Anterior cingulate cortex (tissue), 58 donors: ENCODE data around the gene EBF4.
A peak's percentile ranks its signal among the peaks of the same experiment; 100 is the strongest.
"Not testable (repeated sequence)": the region's sequence is repeated elsewhere in the genome, so short reads cannot be mapped to it uniquely, and the experiment has no call there.

Source experiments
- DNase-seq, 58 donors: peaks; one replicate each; lab custom pipeline; 2025; lab: John Stamatoyannopoulos, UW

EBF4 gene

DNA sequence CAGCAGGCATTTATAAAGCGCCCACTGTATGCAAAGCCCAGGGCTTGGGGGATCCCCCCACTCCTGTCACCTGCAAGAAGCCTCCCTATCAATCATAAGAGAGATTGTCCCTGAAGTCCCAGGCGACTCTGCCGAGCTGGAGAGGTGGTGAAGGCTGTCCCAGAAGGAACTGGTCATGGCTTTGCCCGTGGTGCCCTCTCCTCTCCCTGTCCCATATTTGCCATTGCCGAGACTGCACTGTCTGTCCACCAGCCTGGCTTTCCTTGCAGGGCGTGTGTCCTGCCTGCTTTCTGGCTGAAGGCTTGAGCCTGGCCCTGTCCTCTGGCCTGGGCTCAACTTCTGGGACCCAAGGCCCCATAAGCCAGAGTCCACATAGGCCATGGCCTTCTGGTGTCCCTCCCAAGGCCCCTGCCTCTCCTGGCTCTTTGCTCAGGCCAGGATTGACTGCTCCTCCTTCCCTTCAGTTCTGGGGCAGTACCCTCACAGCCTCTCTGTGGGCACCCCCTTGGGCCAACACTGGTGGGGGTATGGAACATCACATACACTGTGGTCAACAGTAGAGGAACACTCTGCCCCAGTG lies 61.0 kb downstream of the EBF4 start:
- no peak for DNase-seq

DNA sequence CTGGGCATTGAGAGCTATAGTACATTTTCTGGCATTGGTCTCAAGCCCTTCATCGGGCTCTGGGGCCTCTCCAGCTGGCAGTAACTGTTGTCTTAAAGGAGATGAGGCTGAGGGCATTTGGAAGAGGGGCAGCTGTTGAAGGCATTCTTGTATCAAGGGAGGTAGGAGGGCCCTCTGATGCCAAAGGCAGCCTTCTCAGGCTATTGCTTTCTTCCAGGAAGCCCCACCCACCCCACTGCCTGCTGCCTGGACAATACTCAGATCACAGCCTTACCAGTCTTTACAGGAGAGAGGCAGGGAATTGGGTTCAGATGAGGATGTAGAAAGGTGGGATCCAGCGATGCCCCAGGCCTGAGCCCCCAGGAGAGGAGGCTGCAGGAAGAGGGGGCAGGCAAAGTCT lies 61.8 kb downstream of the EBF4 start:
- no peak for DNase-seq

DNA sequence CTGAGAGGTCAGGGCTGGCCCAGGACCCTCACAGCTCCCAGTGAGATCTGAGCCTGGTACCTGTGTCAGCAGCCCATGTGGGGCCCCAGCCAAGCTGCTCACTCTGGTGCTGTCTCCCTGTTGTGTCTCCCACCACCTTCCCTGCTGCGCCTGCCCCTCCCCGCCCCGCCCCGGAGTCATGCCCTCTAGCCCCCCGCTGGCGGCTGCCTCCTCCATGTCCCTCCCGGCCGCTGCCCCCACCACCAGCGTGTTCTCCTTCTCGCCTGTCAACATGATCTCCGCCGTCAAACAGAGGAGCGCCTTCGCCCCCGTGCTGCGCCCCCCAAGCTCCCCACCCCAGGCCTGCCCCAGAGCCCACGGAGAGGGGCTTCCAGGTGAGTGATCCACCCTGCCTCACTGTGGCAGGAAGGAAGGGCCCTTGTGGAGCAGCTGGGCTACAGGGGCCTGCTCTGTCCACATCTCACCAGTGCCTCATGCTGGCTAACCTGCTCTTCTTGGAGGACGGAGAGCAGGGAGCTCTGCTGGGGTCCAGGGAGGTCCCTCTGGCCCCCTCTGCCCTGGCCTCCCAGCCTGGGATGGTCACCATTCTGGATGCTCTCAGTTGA lies 63.0 kb downstream of the EBF4 start:
- no peak for DNase-seq

GRCh38 chr20:2756056-2756611 lies 63.6 kb downstream of the EBF4 start:
- DNase-seq = no peak

DNA sequence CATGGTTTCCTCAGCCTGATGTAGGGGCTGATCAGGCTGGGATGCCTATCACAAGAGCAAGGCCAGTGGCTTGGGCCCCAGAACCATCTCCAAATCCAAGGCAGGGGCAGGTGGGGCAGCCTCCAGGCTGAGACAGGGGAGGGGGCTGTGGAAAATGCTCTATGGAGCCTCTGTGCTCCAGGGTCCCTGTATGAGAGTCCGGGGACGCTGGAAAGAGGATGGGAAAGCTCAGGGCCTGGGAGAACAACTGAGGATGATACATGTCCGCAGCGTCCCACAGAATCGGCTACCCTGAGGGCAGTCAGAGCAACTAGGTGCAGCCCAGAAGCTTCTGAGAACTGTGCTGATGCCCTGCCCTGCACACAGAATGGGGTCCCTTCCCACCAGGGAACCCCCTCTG lies 64.4 kb downstream of the EBF4 start:
- DNase-seq = no peak

- no peak for DNase-seq
Observed at GRCh38 chr20:2757969-2758368, 65.4 kb downstream of the EBF4 start.

DNA sequence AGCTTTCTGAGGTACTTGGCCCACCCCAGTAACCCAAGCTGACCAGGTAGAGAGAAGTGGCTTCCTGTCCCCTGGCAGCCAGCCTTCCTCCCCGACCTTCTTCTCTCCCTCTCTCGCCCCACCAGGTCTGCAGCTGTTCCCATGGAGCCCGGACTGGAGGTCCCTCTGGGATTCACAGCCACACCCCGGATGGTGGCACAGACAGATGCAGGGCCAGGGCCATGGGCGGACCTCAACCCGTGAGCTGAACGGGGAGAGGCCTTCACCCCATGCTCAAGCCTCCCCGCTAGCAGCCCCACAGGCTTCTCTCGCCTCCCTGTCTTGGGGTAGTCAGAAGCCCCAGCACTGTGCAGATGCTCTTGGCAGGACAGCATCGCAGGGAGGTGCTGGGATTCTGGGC lies 66.6 kb downstream of the EBF4 start:
- no peak for DNase-seq

DNA sequence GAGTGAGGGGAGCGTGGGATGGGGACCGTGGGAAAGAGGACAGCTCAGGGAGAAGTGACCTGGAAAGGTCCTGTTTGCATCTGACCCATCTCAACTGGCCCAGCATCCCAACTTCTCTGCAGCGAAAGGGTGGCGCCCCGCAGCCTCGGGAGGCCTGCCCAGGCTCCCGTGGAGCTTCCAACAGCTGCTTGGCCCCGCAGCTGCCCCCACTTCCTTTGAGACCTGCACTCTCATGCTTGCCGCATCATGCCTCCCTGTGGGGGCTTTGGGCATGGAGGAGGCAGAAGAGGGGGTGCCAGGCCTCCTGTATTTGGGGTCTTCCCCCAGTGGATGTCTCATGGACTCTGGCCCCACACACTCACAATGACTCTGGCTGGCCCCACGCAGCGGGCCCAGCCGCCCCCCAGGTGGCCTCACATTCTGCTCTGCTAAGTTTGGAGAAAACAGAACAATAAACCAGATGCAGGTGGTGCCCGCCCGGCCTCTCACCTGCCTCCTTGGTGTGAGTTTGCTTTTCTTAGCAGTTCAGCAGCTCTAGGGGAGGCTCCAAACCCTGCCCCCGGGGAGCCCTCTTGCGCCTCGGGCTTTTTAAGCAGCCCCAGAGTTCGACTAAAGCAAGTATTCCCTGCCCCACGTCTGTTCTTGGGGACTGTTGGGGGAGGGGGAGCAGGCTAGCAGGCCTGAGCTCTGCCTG lies 67.2 kb downstream of the EBF4 start:
- no peak for DNase-seq

- no peak for DNase-seq
Observed at GRCh38 chr20:2760297-2760951, 67.8 kb downstream of the EBF4 start.

DNA sequence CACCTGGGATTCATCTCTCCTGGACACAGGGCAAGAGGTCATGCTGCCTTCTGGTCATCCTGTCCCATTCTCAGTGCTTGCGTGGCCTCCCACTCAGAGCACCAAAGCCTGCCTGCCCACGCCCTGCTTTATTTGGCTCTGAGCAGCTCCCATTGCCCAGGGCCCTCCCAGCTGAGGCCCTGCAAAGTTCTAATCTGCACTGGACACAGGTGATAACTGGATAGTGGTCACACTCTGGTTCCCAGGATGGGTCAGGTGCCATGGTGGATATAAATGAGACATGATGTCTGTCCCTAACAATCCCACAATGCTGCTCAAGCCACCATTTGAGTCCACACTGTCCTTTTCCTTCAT lies 68.3 kb downstream of the EBF4 start:
- DNase-seq = no peak

DNA sequence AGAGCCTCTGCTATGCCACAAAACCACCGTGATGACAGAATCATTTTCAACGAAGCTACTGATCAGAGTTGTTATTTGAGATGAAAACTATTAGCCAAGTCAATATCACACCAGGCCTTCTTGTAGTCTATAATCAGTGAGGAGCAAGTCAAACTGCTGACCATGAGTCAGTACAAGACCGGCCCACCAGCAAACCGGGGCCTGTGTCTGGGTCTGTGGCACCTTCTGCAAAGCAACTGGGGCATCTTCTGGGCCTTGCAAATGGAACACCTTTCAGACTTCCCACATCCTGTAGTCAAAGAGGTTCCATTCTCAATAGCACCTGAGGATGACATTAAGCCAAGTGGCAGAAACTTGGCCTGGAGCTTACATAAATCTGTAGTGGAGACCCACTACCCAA lies 69.3 kb downstream of the EBF4 start:
- DNase-seq = no peak

DNA sequence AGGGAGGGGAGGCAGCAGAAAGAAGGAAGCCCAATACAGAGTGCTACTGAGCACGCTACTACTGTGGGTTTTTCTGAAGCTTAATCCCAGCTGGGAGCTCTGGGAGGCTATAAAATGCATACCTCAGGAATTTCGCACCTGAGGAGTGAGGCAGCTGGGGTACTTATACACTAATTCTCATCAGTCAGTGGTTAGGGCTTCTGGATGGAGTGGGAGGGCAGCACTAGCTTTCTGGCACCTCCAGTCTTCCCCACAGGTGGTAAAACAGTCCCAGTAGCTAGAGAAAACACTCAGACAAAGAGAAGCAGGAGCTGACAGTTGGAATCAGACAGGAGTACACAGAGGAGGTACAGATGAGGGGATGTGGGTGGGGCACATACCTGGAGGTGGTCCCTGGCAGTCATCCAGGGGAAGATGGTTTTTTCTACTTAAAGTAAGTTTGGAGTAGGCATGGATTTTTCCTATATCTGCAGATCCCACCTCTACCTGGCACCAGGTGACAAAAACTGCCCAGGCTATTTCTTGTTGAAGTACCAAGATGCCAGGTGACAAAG lies 70.1 kb downstream of the EBF4 start:
- DNase-seq = no peak

DNA sequence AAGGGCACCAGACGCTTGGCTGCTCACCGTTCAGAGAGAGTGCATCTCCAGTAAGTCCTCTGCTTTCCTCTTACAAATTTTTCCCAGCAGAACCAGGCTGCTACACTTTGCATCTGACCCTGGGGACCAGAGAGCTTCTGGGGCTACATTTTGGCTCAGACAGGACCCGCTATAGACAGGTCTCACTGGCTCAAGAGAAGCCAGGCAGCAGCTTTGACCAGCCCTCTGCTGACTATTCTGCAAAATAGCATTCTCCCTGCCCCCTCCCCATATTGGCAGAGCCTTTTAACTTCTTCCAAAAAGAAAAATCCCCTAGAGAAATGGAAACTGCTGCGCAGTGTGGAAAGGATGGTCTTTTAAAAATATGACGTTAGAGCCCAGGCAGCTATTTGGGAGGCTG lies 70.6 kb downstream of the EBF4 start:
- no peak for DNase-seq

DNA sequence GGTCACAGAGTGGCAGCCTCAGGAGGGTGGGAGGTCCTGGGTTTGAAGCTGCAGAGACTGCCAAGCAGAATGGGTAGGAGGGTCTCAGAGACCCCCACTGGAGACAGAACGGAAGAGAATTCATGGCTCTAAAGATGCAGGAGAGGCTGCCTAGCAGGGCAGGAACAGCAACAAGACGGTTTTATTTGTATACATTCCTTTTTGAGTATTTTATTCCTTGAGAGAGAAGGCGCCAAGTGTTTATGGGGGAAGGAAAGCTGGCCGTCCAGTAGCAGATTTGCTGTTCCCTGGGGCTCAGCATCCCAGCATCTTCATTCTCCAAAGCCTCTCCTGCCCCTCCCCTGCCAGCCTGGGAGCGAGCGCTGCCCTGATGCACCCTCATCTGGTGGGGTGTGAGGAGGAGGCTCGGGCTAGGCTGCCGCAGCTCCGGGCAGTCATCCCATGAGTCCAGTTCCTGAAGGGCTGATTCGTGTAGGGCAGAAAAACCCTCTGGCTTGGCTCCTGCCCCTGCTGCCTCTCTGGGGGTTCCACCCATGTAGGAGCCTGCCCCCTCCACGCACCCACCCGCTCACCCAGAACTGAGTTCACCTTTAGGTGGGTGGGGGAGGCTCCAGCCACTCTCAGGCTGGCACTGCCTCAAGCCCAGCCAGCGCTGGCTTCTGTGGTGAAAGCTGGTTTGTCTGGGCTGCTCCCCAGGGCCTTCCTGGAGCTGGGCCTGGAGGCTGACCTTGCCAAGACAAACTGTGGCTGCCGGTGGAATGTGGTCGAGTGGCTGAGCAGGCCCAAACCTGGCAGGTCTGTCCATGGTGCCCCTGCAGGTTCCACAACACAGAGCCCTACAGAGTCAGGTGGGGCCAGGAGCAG lies 75.4 kb downstream of the EBF4 start:
- peak in 3 of 58 donors; percentile 4 to 18 (median 5) for DNase-seq

DNA sequence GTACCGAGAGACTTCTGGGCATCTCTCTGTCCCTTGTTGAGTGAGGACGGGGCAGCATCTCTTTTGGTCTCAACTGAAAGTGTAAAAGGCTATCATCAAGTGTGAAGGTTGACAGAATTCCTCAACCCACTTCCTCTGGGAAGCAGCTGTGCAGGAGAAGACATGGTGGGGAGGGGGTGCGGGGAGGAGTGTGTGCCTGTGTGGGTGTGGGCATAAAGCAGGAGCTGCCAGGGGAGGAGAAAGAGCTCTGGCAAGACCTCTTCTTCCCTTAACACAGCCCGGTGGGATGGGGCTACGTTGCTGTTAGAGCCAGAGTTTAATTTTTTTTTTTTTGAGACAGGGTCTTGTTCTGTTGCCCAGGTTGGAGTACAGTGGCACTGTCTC lies 76.0 kb downstream of the EBF4 start:
- no peak for DNase-seq

- DNase-seq = not testable (repeated sequence)
Observed at GRCh38 chr20:2770091-2770490, 77.5 kb downstream of the EBF4 start.

GRCh38 chr20:2771631-2772080 lies 79.1 kb downstream of the EBF4 start:
- no peak for DNase-seq

DNA sequence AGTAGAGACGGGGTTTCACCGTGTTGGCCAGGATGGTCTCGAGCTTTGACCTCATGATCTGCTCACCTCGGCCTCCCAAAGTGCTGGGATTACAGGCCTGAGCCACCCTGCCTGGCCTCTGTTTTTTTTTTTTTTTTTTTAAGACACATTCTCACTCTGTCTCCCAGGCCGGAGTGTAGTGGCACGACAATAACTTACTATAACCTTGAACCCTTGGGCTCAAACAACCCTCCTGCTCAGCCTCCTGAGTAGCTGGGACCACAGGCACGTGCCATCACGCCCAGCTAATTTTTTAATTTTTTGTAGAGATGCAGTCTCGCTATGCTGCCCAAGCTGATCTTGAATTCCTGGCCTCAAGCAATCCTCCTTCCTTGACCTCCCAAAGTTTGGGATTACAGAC lies 81.2 kb downstream of the EBF4 start:
- DNase-seq = no peak

GRCh38 chr20:2775139-2775538 lies 82.6 kb downstream of the EBF4 start:
- DNase-seq = no peak
